Esophagus muscularis mucosa (tissue), 4 donors: Measurements from ENCODE around the gene MICU1. TPM values are rescaled to one million over a fixed set of nuclear protein-coding genes. Genes with fewer than 3 reads are reported as not detected.

Source experiments
- DNase-seq: peaks from one replicate; pipeline ENCODE4 v3.0.0-alpha.2; 2017; ENCODE audit errors: extremely low spot score
- H3K27ac ChIP-seq, 4 donors: fragments of 200-600 bp; sonication (generic); replicated peaks in 1 of 4; 1 replicate in 3 of 4; 2 replicates in 1 of 4; pipeline ENCODE4 v1.5.1; 2016 to 2019; ENCODE audit warnings: mild to moderate bottlenecking in 1 of 4
- H3K27me3 ChIP-seq, 4 donors: fragments of 200-600 bp; sonication (generic); one replicate each; pipeline versions ENCODE4 v1.5.1 to v1.6.0; 2016 to 2019
- H3K36me3 ChIP-seq, 4 donors: fragments of 200-600 bp; sonication (generic); one replicate each; pipeline ENCODE4 v1.5.1; 2016 to 2019
- H3K4me1 ChIP-seq, 4 donors: fragments of 200-600 bp; sonication (generic); one replicate each; pipeline ENCODE4 v1.5.1; 2016 to 2019
- H3K4me3 ChIP-seq, 4 donors: fragments of 200-600 bp; sonication (generic); 1 replicate in 2 of 4; 2 replicates in 2 of 4; pipeline ENCODE4 v1.5.1; 2016 to 2019; ENCODE audit warnings: mild to moderate bottlenecking in 4 of 4, moderate library complexity in 1 of 4
- H3K9me3 ChIP-seq, 4 donors: fragments of 200-600 bp; sonication (generic); 1 replicate in 3 of 4; 2 replicates in 1 of 4; pipeline ENCODE4 v1.5.1; 2016 to 2019
- EP300 ChIP-seq: sonication (generic); formaldehyde crosslinking; IDR thresholded peaks from one replicate; pipeline ENCODE4 v1.6.1; 2017; ENCODE audit warnings: antibody characterized with exemption
- POLR2A ChIP-seq: fragments of 450-650 bp; IDR thresholded peaks from one replicate; pipeline ENCODE4 v1.6.1; 2017; ENCODE audit warnings: antibody characterized with exemption, moderate library complexity, mild to moderate bottlenecking, low read depth
- POLR2AphosphoS5 ChIP-seq, 2 donors: sonication (generic); formaldehyde crosslinking; IDR thresholded peaks; one replicate each; pipeline ENCODE4 v1.6.1; 2017; ENCODE audit warnings: antibody characterized with exemption in 2 of 2
- WGBS: methylation state at CpG from one replicate; pipeline ENCODE4 v1.1.5; 2018; 5-methylcytosine and 5-hydroxymethylcytosine counted together
- intact Hi-C: fragments of 100-400 bp; cut with DNase I; formaldehyde crosslinking; loops from one replicate; pipeline ENCODE4 v1.15.1; 2023
- small RNA-seq, 3 donors: library from RNA; depleted of rRNA; stranded (forward); fragments of <200 nt; gene quantifications; one replicate each; pipeline ENCODE3, GENCODE V24; 2016
- total RNA-seq, 4 donors: library from RNA; depleted of rRNA; stranded (reverse); fragments of >200 nt; gene quantifications; one replicate each; pipeline versions ENCODE4 v1.1.0 to v1.2.1, GENCODE V29; 2016
- TF ChIP-seq, protein P1 (sequence below), 3 experiments: fragments of 200-600 bp in 2 of 3; fragments of 450-650 bp in 1 of 3; sonication (generic) in 2 of 3; IDR thresholded peaks; one replicate each; pipeline ENCODE4 v1.5.1; 2017 to 2019; ENCODE audit warnings: antibody characterized with exemption in 3 of 3, mild to moderate bottlenecking in 2 of 3, moderate library complexity in 1 of 3

The MICU1 gene
- total RNA-seq, 4 donors from 2014 or later: 31.6 to 39.7 (median 35.0) TPM

- TF ChIP-seq EP300: no peak
- TF ChIP-seq POLR2AphosphoS5 (IDR thresholded peaks at IDR 0.05): peak; percentile 75 to 86
- peak; percentile 19 for TF ChIP-seq POLR2A
- no peaks in the 10 kb centered on the region for H3K36me3 ChIP-seq
- peaks cover 65 to 91% (median 77%) of the 10 kb centered on the region in 4 donors for H3K4me1 ChIP-seq
- H3K27me3 ChIP-seq: no peaks in the 10 kb centered on the region
- no peak overlapping the region for H3K4me3 ChIP-seq
- no peaks in the 10 kb centered on the region for H3K9me3 ChIP-seq
- intact Hi-C loops: no loop called here
- peak overlapping the region; percentile 82 to 88 (median 84) for H3K27ac ChIP-seq
- WGBS: 46% methylated on average over 9 of the region's 12 CpGs
- DNase-seq: no peak
Observed at GRCh38 chr10:72320676-72321247, 305.1 kb downstream of the MICU1 start.

GRCh38 chr10:72319416-72320254 is 306.2 kb downstream of the MICU1 start:
- TF ChIP-seq POLR2A: peak; percentile 8
- TF ChIP-seq EP300: no peak
- peak; percentile 81 to 87 for TF ChIP-seq POLR2AphosphoS5 (IDR thresholded peaks at IDR 0.05)
- TF ChIP-seq, protein P1, sequence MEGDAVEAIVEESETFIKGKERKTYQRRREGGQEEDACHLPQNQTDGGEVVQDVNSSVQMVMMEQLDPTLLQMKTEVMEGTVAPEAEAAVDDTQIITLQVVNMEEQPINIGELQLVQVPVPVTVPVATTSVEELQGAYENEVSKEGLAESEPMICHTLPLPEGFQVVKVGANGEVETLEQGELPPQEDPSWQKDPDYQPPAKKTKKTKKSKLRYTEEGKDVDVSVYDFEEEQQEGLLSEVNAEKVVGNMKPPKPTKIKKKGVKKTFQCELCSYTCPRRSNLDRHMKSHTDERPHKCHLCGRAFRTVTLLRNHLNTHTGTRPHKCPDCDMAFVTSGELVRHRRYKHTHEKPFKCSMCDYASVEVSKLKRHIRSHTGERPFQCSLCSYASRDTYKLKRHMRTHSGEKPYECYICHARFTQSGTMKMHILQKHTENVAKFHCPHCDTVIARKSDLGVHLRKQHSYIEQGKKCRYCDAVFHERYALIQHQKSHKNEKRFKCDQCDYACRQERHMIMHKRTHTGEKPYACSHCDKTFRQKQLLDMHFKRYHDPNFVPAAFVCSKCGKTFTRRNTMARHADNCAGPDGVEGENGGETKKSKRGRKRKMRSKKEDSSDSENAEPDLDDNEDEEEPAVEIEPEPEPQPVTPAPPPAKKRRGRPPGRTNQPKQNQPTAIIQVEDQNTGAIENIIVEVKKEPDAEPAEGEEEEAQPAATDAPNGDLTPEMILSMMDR (IDR thresholded peaks at IDR 0.05): peak in 2 of 3 experiments; percentile 9 to 18
- H3K36me3 ChIP-seq: no peaks in the 10 kb centered on the region
- 6% methylated on average over 22 of the region's 60 CpGs for WGBS
- peak overlapping the region; percentile 82 to 88 (median 84) for H3K27ac ChIP-seq
- no peaks in the 10 kb centered on the region for H3K9me3 ChIP-seq
- H3K4me1 ChIP-seq: peaks cover 65 to 91% (median 77%) of the 10 kb centered on the region in 4 donors
- peak overlapping the region; percentile 53 to 60 (median 54) for H3K4me3 ChIP-seq
- peak; percentile 97 for DNase-seq
- no peaks in the 10 kb centered on the region for H3K27me3 ChIP-seq
- intact Hi-C loops: no loop called here

DNA sequence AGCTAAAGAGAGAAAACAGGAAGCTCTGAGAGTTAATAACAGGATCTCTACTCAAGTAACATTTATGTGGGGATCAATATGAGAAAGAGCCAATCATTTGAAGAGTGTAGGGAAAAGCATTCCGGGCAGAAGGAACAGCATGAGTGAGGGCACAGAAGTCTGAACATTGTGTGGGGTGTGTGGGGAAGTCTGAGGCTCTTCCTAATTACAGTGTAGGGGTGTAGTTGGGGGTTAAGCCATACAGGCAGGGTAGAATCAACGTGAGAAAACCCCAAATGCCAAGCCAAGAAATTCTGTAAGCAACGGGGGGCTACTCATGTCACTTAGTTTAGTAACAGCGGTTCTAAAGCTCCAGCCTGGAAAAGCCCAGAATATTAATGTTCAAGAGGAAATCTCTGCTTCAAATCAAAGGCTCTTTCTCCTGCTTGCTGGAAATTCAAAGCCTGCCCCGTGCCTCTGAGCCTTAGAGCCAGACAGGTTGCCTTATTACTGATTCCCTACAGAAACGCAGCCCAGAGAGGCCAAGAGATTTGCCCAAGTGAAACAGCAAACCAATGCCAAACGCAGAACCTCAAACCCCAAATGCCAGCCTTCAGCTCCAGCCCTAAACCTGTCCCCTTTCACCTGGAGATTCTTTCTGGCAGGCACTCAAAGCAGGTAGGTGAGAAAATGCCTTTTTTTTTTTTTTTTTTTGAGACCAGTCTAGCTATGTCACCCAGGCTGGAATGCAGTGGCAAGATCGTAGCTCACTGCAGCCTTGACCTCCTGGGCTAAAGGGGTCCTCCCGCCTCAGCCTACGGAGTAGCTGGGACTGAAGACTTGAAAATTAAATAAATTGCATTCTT is 307.2 kb downstream of the MICU1 start:
- TF ChIP-seq EP300: no peak
- TF ChIP-seq POLR2AphosphoS5 (IDR thresholded peaks at IDR 0.05): no peak
- TF ChIP-seq POLR2A: no peak
- TF ChIP-seq, protein P1 (IDR thresholded peaks at IDR 0.05): no peak
- peak overlapping the region; percentile 53 to 60 (median 54) for H3K4me3 ChIP-seq
- H3K27ac ChIP-seq: peak overlapping the region; percentile 82 to 88 (median 84)
- H3K36me3 ChIP-seq: no peaks in the 10 kb centered on the region
- no peak for DNase-seq
- H3K27me3 ChIP-seq: no peaks in the 10 kb centered on the region
- WGBS: 74% methylated on average over 10 of the region's 10 CpGs
- intact Hi-C loops: no loop called here
- H3K4me1 ChIP-seq: peaks cover 64 to 90% (median 78%) of the 10 kb centered on the region in 4 donors
- H3K9me3 ChIP-seq: no peaks in the 10 kb centered on the region

Small RNAs within 50 kb of the gene (small RNA-seq; reads per million reads assigned to genes)
- gene AL513185.2 (0 reads per million in 3 donors), gene HMGN2P34 (0 reads per million in 3 donors), gene RF00019 (0 reads per million in 3 donors), gene RN7SL840P (0 reads per million in 3 donors), gene RNU6-805P (0 reads per million in 3 donors)

Other genes with a start within 250 kb of the MICU1 start
- 10 to 100 TPM; 14.9 to 20.6 (median 19.5) TPM for gene MCU, start 66.1 kb upstream of the MICU1 start, total RNA-seq